HG03342 (cell line): ENCODE measurements around the gene TPX2.
A peak's percentile ranks its signal among the peaks of the same experiment; 100 is the strongest.

ENCODE experiments used
- ATAC-seq: cut with Tn5 transposase; IDR thresholded peaks from one replicate; pipeline ENCODE4 v1.9.1; 2021; ENCODE audit warnings: mild to moderate bottlenecking, moderate library complexity; ENCODE audit not compliant: unreplicated experiment

The TPX2 gene

GRCh38 chr20:31830406-31830981 lies 91.4 kb downstream of the TPX2 start:
- no peak for ATAC-seq

GRCh38 chr20:31831211-31831610 lies 92.1 kb downstream of the TPX2 start:
- no peak for ATAC-seq

GRCh38 chr20:31831771-31832306 lies 92.7 kb downstream of the TPX2 start:
- ATAC-seq = no peak

- no peak for ATAC-seq
These were observed 94.2 kb downstream of the TPX2 start for GRCh38 chr20:31833130-31833930.

- ATAC-seq = no peak
These were observed 94.9 kb downstream of the TPX2 start for GRCh38 chr20:31833931-31834521.

GRCh38 chr20:31835554-31835953 lies 96.5 kb downstream of the TPX2 start:
- ATAC-seq = no peak

GRCh38 chr20:31835977-31836852 lies 97.1 kb downstream of the TPX2 start:
- peak; percentile 50 for ATAC-seq

- ATAC-seq = no peak
These were observed 97.9 kb downstream of the TPX2 start for GRCh38 chr20:31836853-31837608.

- no peak for ATAC-seq
These were observed 98.9 kb downstream of the TPX2 start for GRCh38 chr20:31837896-31838397.

GRCh38 chr20:31838646-31839292 lies 99.7 kb downstream of the TPX2 start:
- ATAC-seq = no peak

- ATAC-seq = no peak
These were observed 100.8 kb downstream of the TPX2 start for GRCh38 chr20:31839782-31840487.

- ATAC-seq = no peak
These were observed 102.1 kb downstream of the TPX2 start for GRCh38 chr20:31840906-31841816.

- no peak for ATAC-seq
These were observed 102.8 kb downstream of the TPX2 start for GRCh38 chr20:31841928-31842327.

GRCh38 chr20:31842471-31843157 lies 103.5 kb downstream of the TPX2 start:
- no peak for ATAC-seq

- no peak for ATAC-seq
These were observed 104.2 kb downstream of the TPX2 start for GRCh38 chr20:31843288-31843687.

- no peak for ATAC-seq
These were observed 104.8 kb downstream of the TPX2 start for GRCh38 chr20:31843881-31844280.

GRCh38 chr20:31844737-31845299 lies 105.7 kb downstream of the TPX2 start:
- no peak for ATAC-seq
